ENCODE results near the gene LCMT2. TPM values are rescaled to one million over a fixed set of nuclear protein-coding genes. Genes with fewer than 3 reads are reported as not detected.

The LCMT2 gene
- total RNA-seq, 1 experiment from 2014 or later = 12.1 TPM

- no peak overlapping the region for H3K27ac ChIP-seq (ENCODE audit: low read length)
- POLR2A ChIA-PET = no interaction called here
- ATAC-seq (no peak), DNase-seq (ENCODE audit: low read depth, low spot score) (no peak)
- no peaks in the 10 kb centered on the region for H3K36me3 ChIP-seq (ENCODE audit: control insufficient read depth, insufficient read depth, low read length)
- no peaks in the 10 kb centered on the region for H3K27me3 ChIP-seq (ENCODE audit: control insufficient read depth, insufficient read depth, low read length)
- intact Hi-C loops (cut with micrococcal nuclease; ENCODE audit: unreplicated experiment) = no loop called here
- TF ChIP-seq CTCF (IDR thresholded peaks at IDR 0.05) = no peak
- no peak for TF ChIP-seq TCF7L2 (IDR thresholded peaks at IDR 0.05; ENCODE audit: low read depth, low read length)
- TF ChIP-seq SIN3A (IDR thresholded peaks at IDR 0.05; ENCODE audit: borderline replicate concordance, insufficient read depth, low read depth, low read length) = no peak
- TF ChIP-seq, protein P1, sequence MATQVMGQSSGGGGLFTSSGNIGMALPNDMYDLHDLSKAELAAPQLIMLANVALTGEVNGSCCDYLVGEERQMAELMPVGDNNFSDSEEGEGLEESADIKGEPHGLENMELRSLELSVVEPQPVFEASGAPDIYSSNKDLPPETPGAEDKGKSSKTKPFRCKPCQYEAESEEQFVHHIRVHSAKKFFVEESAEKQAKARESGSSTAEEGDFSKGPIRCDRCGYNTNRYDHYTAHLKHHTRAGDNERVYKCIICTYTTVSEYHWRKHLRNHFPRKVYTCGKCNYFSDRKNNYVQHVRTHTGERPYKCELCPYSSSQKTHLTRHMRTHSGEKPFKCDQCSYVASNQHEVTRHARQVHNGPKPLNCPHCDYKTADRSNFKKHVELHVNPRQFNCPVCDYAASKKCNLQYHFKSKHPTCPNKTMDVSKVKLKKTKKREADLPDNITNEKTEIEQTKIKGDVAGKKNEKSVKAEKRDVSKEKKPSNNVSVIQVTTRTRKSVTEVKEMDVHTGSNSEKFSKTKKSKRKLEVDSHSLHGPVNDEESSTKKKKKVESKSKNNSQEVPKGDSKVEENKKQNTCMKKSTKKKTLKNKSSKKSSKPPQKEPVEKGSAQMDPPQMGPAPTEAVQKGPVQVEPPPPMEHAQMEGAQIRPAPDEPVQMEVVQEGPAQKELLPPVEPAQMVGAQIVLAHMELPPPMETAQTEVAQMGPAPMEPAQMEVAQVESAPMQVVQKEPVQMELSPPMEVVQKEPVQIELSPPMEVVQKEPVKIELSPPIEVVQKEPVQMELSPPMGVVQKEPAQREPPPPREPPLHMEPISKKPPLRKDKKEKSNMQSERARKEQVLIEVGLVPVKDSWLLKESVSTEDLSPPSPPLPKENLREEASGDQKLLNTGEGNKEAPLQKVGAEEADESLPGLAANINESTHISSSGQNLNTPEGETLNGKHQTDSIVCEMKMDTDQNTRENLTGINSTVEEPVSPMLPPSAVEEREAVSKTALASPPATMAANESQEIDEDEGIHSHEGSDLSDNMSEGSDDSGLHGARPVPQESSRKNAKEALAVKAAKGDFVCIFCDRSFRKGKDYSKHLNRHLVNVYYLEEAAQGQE (IDR thresholded peaks at IDR 0.05; ENCODE audit: insufficient read depth in 1 of 2, low read depth in 2 of 2, low read length in 1 of 2) = no peak
- no peak for TF ChIP-seq POLR2AphosphoS5 (IDR thresholded peaks at IDR 0.05; ENCODE audit: low read depth, low read length)
- CTCF ChIA-PET = interaction anchor here (2.4 kb wide), 1 partner anchor 56 kb away, joined by 9 read pairs; no protein-coding TSS in a partner anchor
- H3K4me3 ChIP-seq (ENCODE audit: low read depth in 2 of 2, low read length in 2 of 2) = no peak overlapping the region
- H3K9me3 ChIP-seq (ENCODE audit: control insufficient read depth, insufficient read depth, low read depth, low read length) = no peaks in the 10 kb centered on the region
- H3K4me1 ChIP-seq (ENCODE audit: control insufficient read depth, insufficient read depth, low read length) = no peaks in the 10 kb centered on the region
- BruUV-seq (replicated peaks) = no TSS peak
- in situ Hi-C loops (cut with HindIII; ENCODE audit: low pct_unique_long_range_greater_than_20kb, low sequenced_read_pairs) = no loop called here
These were observed 48.3 kb downstream of the LCMT2 start for GRCh38 chr15:43281926-43282602.

DNA sequence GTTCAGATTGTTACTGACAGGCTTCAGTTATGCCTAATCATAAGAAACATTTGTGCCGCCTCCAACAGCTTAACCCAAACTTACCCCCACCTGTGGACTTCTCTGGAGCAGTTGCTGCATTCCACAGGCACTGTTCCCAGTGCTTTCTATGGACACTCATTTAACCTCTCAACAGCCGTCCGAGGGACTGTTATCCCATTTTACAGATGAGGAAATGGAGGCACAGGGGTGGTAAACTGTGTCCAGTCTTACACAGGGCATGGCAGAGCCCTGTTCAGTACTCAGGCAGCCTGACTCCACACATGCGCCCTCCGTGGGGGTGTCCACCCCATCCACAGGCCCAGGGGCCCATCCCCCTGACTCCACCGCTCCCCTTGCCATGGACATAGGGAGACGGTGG lies 49.4 kb downstream of the LCMT2 start:
- Histone ChIP-seq H3K9me3 (ENCODE audit: control insufficient read depth, insufficient read depth, low read depth, low read length) (no peaks in the 10 kb centered on the region), H3K27me3 (ENCODE audit: control insufficient read depth, insufficient read depth, low read length) (no peaks in the 10 kb centered on the region), H3K4me3 (ENCODE audit: low read depth in 2 of 2, low read length in 2 of 2) (no peak overlapping the region), H3K27ac (ENCODE audit: low read length) (no peak overlapping the region), H3K4me1 (ENCODE audit: control insufficient read depth, insufficient read depth, low read length) (no peaks in the 10 kb centered on the region), H3K36me3 (ENCODE audit: control insufficient read depth, insufficient read depth, low read length) (no peaks in the 10 kb centered on the region)
- ChIA-PET POLR2A (no interaction called here), CTCF (interaction anchor here (1.7 kb wide), 1 partner anchor 55 kb away, joined by 8 read pairs; no protein-coding TSS in a partner anchor)
- in situ Hi-C loops (cut with HindIII; ENCODE audit: low pct_unique_long_range_greater_than_20kb, low sequenced_read_pairs) (no loop called here), intact Hi-C loops (cut with micrococcal nuclease; ENCODE audit: unreplicated experiment) (no loop called here)
- DNase-seq (ENCODE audit: low read depth, low spot score) = no peak
- no TSS peak for BruUV-seq (replicated peaks)
- ATAC-seq = no peak
- TF ChIP-seq TCF7L2 (IDR thresholded peaks at IDR 0.05; ENCODE audit: low read depth, low read length) (no peak), SIN3A (IDR thresholded peaks at IDR 0.05; ENCODE audit: borderline replicate concordance, insufficient read depth, low read depth, low read length) (no peak), POLR2AphosphoS5 (IDR thresholded peaks at IDR 0.05; ENCODE audit: low read depth, low read length) (no peak)

- no TSS peak for BruUV-seq (replicated peaks)
- ChIA-PET POLR2A (interaction anchor here (0.6 kb wide), 1 partner anchor 45 kb away, joined by 21 read pairs; no protein-coding TSS in a partner anchor), CTCF (interaction anchor here (1.7 kb wide), 1 partner anchor 54 kb away, joined by 8 read pairs; no protein-coding TSS in a partner anchor)
- Histone ChIP-seq H3K36me3 (ENCODE audit: control insufficient read depth, insufficient read depth, low read length) (no peaks in the 10 kb centered on the region), H3K4me3 (ENCODE audit: low read depth in 2 of 2, low read length in 2 of 2) (no peak overlapping the region), H3K27ac (ENCODE audit: low read length) (no peak overlapping the region), H3K4me1 (ENCODE audit: control insufficient read depth, insufficient read depth, low read length) (no peaks in the 10 kb centered on the region), H3K9me3 (ENCODE audit: control insufficient read depth, insufficient read depth, low read depth, low read length) (no peaks in the 10 kb centered on the region), H3K27me3 (ENCODE audit: control insufficient read depth, insufficient read depth, low read length) (no peaks in the 10 kb centered on the region)
- DNase-seq (ENCODE audit: low read depth, low spot score) = no peak
- intact Hi-C loops (cut with micrococcal nuclease; ENCODE audit: unreplicated experiment) = no loop called here
- TF ChIP-seq, protein P1 (IDR thresholded peaks at IDR 0.05; ENCODE audit: insufficient read depth in 1 of 2, low read depth in 2 of 2, low read length in 1 of 2) = no peak
- no peak for TF ChIP-seq POLR2AphosphoS5 (IDR thresholded peaks at IDR 0.05; ENCODE audit: low read depth, low read length)
- no peak for TF ChIP-seq CTCF (IDR thresholded peaks at IDR 0.05)
- no peak for TF ChIP-seq TCF7L2 (IDR thresholded peaks at IDR 0.05; ENCODE audit: low read depth, low read length)
- TF ChIP-seq SIN3A (IDR thresholded peaks at IDR 0.05; ENCODE audit: borderline replicate concordance, insufficient read depth, low read depth, low read length) = no peak
- in situ Hi-C loops (cut with HindIII; ENCODE audit: low pct_unique_long_range_greater_than_20kb, low sequenced_read_pairs) = no loop called here
- ATAC-seq = no peak; the same call in 1 of the 2 replicates
These were observed 50.9 kb downstream of the LCMT2 start for GRCh38 chr15:43279496-43279895.

Measured in Panc1 (cell line).